ENCODE data around the gene GET4.
A peak's percentile ranks its signal among the peaks of the same experiment; 100 is the strongest.
"Not testable (repeated sequence)": the region's sequence is repeated elsewhere in the genome, so short reads cannot be mapped to it uniquely, and the experiment has no call there.

GET4 gene

GRCh38 chr7:917255-918117 lies 41.1 kb downstream of the GET4 start:
- DNase-seq: no peak

- no peak for DNase-seq
These were observed 41.7 kb downstream of the GET4 start for GRCh38 chr7:918118-918425.

GRCh38 chr7:918441-919113 lies 42.2 kb downstream of the GET4 start:
- DNase-seq: no peak

- no peak for DNase-seq
These were observed 42.7 kb downstream of the GET4 start for GRCh38 chr7:919114-919442.

- no peak for DNase-seq
These were observed 43.6 kb downstream of the GET4 start for GRCh38 chr7:919924-920341.

- DNase-seq: peak; percentile 62
These were observed 44.2 kb downstream of the GET4 start for GRCh38 chr7:920351-921070.

- DNase-seq: no peak
These were observed 44.7 kb downstream of the GET4 start for GRCh38 chr7:921071-921461.

- DNase-seq: peak; percentile 47
These were observed 45.4 kb downstream of the GET4 start for GRCh38 chr7:921581-922333.

- DNase-seq: peak; percentile 71
These were observed 46.2 kb downstream of the GET4 start for GRCh38 chr7:922334-923107.

GRCh38 chr7:923108-924041 lies 47.0 kb downstream of the GET4 start:
- DNase-seq: peak; percentile 94

GRCh38 chr7:924042-924441 lies 47.7 kb downstream of the GET4 start:
- DNase-seq: not testable (repeated sequence)

- peak; percentile 84 for DNase-seq
These were observed 48.3 kb downstream of the GET4 start for GRCh38 chr7:924541-925231.

GRCh38 chr7:925601-926000 lies 49.2 kb downstream of the GET4 start:
- peak; percentile 86 for DNase-seq

- DNase-seq: no peak
These were observed 50.0 kb downstream of the GET4 start for GRCh38 chr7:926061-927030.

GRCh38 chr7:927031-927671 lies 50.8 kb downstream of the GET4 start:
- no peak for DNase-seq

GRCh38 chr7:929311-929711 lies 53.0 kb downstream of the GET4 start:
- no peak for DNase-seq

GRCh38 chr7:930975-931758 lies 54.8 kb downstream of the GET4 start:
- no peak for DNase-seq

All from stimulated activated CD8-positive, alpha-beta memory T cell treated with anti-CD3 and anti-CD28 coated beads, Interleukin-4, amount 100 ng/mL, for 48 hours (primary cell).